Upper lobe of left lung (tissue), 6 donors: ENCODE measurements around the gene SAA1. TPM values are rescaled to one million over a fixed set of nuclear protein-coding genes. Genes with fewer than 3 reads are reported as not detected.

ENCODE experiments used
- ATAC-seq, 2 donors: fragments of 200-7000 bp; cut with Tn5 transposase; one replicate each; pipeline ENCODE4 v1.9.1; 2022; ENCODE audit warnings: mild to moderate bottlenecking in 2 of 2, moderate library complexity in 2 of 2; ENCODE audit not compliant: low FRiP score in 2 of 2
- DNase-seq, 2 donors: peaks; one replicate each; pipeline ENCODE4 v3.0.0-alpha.2; 2019 to 2020
- H3K27ac ChIP-seq, 4 donors: fragments of 200-600 bp; sonication (generic); one replicate each; pipeline ENCODE4 v1.5.1; 2016 to 2019
- H3K27me3 ChIP-seq, 4 donors: fragments of 200-600 bp; sonication (generic); one replicate each; pipeline ENCODE4 v1.5.1; 2017 to 2019
- H3K36me3 ChIP-seq, 4 donors: fragments of 200-600 bp; sonication (generic); one replicate each; pipeline ENCODE4 v1.5.1; 2016 to 2019
- H3K4me1 ChIP-seq, 4 donors: fragments of 200-600 bp; sonication (generic); one replicate each; pipeline ENCODE4 v1.5.1; 2018 to 2019
- H3K4me3 ChIP-seq, 4 donors: fragments of 200-600 bp; sonication (generic); one replicate each; pipeline ENCODE4 v1.5.1; 2017 to 2019; ENCODE audit warnings: mild to moderate bottlenecking in 2 of 4, moderate library complexity in 1 of 4
- H3K9me3 ChIP-seq, 4 donors: fragments of 200-600 bp; sonication (generic); one replicate each; pipeline ENCODE4 v1.5.1; 2018 to 2019
- EP300 ChIP-seq, 4 donors: sonication (generic); formaldehyde crosslinking; IDR thresholded peaks; one replicate each; pipeline ENCODE4 v1.5.1; 2017; ENCODE audit warnings: antibody characterized with exemption in 4 of 4, control low read depth in 2 of 4
- POLR2A ChIP-seq, 4 donors: fragments of 450-650 bp; IDR thresholded peaks; one replicate each; pipeline ENCODE4 v1.5.1; 2016 to 2017; ENCODE audit warnings: antibody characterized with exemption in 4 of 4, mild to moderate bottlenecking in 2 of 4
- POLR2AphosphoS5 ChIP-seq, 2 donors: sonication (generic); formaldehyde crosslinking; IDR thresholded peaks; one replicate each; pipeline ENCODE4 v1.5.1; 2017; ENCODE audit warnings: antibody characterized with exemption in 2 of 2
- WGBS, 2 donors: methylation state at CpG; one replicate each; pipeline ENCODE4 v1.1.5; 2017 to 2018; 5-methylcytosine and 5-hydroxymethylcytosine counted together
- small RNA-seq, 4 donors: library from RNA; depleted of rRNA; stranded (forward); fragments of <200 nt; gene quantifications; one replicate each; pipeline ENCODE3, GENCODE V24; 2016
- total RNA-seq, 6 donors: library from RNA; depleted of rRNA in 4 of 6; stranded (reverse); fragments of >200 nt in 4 of 6; gene quantifications; one replicate each; pipeline versions ENCODE4 v1.1.0 to v1.2.1, GENCODE V29; 2016 to 2021
- TF ChIP-seq, protein P1 (sequence below), 6 experiments: fragments of 450-650 bp in 4 of 6; fragments of 200-600 bp in 2 of 6; sonication (generic) in 2 of 6; IDR thresholded peaks; one replicate each; pipeline ENCODE4 v1.5.1; 2016 to 2019; ENCODE audit warnings: antibody characterized with exemption in 6 of 6
- donor health status: DM: no; HTN: no; CAD: no; lungs with moderate emphysema.
- donor health status: DM: no; HTN: yes; CAD: no; lungs with severe emphysema.

Gene SAA1
- total RNA-seq, 6 donors from 2014 or later = 9.0 to 92.5 (median 16.2) TPM

DNA sequence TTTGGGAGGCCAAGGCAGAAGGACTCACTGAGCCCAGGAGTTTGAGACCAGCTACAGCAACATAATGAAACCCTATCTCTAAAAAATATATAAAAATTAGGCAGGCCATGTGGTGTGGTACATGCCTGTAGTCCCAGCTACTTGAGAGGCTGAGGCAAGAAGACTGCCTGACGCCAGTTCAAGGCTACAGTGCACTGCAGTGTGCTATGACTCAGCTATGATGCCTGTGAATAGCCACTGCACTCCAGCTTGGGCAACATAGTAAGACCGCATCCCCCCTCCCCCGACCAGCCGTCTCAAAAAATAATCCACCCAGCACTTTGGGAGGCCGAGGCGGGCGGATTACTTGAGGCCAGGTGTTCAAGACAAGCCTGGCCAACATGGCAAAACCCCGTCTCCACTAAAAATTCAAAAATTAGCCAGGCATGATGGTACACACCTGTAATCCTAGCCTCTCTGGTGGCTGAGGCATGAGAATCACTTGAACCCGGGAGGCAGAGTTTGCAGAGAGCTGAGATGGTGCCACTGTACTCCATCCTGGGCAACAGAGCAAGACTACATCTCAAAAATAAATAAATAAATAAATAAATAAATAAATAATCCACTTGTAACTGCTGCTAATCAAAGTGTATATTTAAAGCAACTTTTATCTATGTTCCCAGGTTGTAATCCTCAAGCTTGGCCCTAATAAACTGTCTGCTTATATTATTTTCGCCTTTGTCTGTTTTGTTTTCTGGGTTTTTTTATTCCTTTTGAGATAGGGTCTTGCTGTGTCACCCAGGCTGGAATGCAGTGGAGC lies 48.1 kb downstream of the SAA1 start:
- peak in 1 of 2 donors; percentile 22 for DNase-seq
- peaks cover 5 to 36% (median 16%) of the 10 kb centered on the region in 4 donors for H3K4me1 ChIP-seq
- H3K4me3 ChIP-seq = no peak overlapping the region
- peak in 1 of 2 donors; percentile 20 for ATAC-seq
- peaks cover 0 to 33% (median 14%) of the 10 kb centered on the region in 4 donors for H3K36me3 ChIP-seq
- H3K27me3 ChIP-seq = no peaks in the 10 kb centered on the region
- TF ChIP-seq, protein P1, sequence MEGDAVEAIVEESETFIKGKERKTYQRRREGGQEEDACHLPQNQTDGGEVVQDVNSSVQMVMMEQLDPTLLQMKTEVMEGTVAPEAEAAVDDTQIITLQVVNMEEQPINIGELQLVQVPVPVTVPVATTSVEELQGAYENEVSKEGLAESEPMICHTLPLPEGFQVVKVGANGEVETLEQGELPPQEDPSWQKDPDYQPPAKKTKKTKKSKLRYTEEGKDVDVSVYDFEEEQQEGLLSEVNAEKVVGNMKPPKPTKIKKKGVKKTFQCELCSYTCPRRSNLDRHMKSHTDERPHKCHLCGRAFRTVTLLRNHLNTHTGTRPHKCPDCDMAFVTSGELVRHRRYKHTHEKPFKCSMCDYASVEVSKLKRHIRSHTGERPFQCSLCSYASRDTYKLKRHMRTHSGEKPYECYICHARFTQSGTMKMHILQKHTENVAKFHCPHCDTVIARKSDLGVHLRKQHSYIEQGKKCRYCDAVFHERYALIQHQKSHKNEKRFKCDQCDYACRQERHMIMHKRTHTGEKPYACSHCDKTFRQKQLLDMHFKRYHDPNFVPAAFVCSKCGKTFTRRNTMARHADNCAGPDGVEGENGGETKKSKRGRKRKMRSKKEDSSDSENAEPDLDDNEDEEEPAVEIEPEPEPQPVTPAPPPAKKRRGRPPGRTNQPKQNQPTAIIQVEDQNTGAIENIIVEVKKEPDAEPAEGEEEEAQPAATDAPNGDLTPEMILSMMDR (IDR thresholded peaks at IDR 0.05) = no peak
- TF ChIP-seq POLR2A (IDR thresholded peaks at IDR 0.05) (no peak), POLR2AphosphoS5 (IDR thresholded peaks at IDR 0.05) (no peak), EP300 (IDR thresholded peaks at IDR 0.05) (no peak)
- peak overlapping the region in 3 of 4 donors; percentile 48 to 73 (median 66) for H3K27ac ChIP-seq
- H3K9me3 ChIP-seq = no peaks in the 10 kb centered on the region
- 83 to 91% methylated on average over 10 of the region's 10 CpGs for WGBS, 2 donors

DNA sequence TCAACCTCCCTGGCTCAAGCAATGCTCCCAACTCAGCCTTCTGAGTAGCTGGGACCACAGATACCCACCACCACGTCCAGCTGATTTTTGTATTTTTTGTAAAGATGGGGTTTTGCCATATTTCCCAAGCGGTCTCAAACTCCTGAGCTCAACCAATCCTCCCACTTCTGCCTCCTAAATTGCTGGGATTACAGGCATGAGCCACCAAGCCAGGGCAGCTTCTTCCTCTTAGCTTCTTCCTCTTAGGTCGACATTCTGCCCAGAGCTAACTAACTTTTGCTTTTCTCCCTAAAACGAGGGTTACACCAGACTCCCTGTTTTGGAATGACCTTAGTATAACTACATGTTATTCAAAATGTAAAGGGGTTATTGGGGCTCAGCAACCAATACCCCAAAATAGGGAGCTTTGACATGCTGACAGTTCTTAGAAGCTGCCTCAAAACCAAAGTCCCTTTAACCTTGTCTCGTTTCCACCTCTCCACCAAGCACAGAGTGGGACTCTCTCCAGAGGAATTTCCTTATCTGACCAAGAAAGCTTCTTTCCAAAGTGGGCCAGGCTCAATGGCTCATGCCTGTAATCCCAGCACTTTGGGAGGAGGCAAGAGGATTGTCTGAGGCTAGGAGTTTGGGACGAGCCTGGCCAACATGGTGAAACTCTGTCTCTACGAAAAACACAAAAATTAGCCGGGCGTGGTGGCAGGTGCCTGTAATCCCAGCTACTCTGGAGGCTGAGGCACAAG lies 48.9 kb downstream of the SAA1 start:
- peak in 1 of 2 donors; percentile 25 for ATAC-seq
- H3K36me3 ChIP-seq = peaks cover 0 to 26% (median 6%) of the 10 kb centered on the region in 4 donors
- peaks cover 12 to 39% (median 21%) of the 10 kb centered on the region in 4 donors for H3K4me1 ChIP-seq
- H3K9me3 ChIP-seq = no peaks in the 10 kb centered on the region
- 81 to 83% methylated on average over 9 of the region's 9 CpGs for WGBS, 2 donors
- peak overlapping the region in 3 of 4 donors; percentile 13 to 73 (median 40) for H3K27ac ChIP-seq
- no peak overlapping the region for H3K4me3 ChIP-seq
- H3K27me3 ChIP-seq = no peaks in the 10 kb centered on the region
- TF ChIP-seq POLR2A (IDR thresholded peaks at IDR 0.05) = no peak
- no peak for TF ChIP-seq POLR2AphosphoS5 (IDR thresholded peaks at IDR 0.05)
- no peak for TF ChIP-seq EP300 (IDR thresholded peaks at IDR 0.05)
- TF ChIP-seq, protein P1 (IDR thresholded peaks at IDR 0.05) = no peak
- DNase-seq = no peak

DNA sequence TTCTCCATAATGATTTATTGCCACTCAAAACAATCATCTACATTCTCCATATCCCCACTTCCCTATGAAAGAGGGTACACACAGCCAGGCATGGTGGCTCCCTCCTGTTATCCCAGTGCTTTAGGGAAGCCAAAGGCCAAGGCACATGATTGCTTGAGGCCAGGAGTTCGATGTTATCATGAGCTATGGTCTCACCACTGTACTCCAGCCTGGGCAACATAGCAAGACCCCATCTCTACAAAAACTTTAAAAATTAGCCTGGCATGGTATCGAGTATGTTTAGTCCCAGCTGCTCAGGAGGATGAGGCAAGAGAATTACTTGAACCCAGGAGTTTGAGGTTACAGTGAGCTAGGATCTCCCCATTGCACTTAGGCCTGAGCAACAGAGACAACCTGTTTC lies 49.8 kb downstream of the SAA1 start:
- Histone ChIP-seq H3K36me3 (peaks cover 0 to 16% (median 1%) of the 10 kb centered on the region in 4 donors), H3K27me3 (no peaks in the 10 kb centered on the region), H3K4me3 (no peak overlapping the region), H3K4me1 (peaks cover 21 to 47% (median 30%) of the 10 kb centered on the region in 4 donors), H3K27ac (no peak overlapping the region), H3K9me3 (no peaks in the 10 kb centered on the region)
- DNase-seq (no peak), ATAC-seq (no peak)
- 96 to 98% methylated on average over 2 of the region's 2 CpGs for WGBS, 2 donors
- TF ChIP-seq POLR2AphosphoS5 (IDR thresholded peaks at IDR 0.05) (no peak), EP300 (IDR thresholded peaks at IDR 0.05) (no peak), POLR2A (IDR thresholded peaks at IDR 0.05) (no peak)
- TF ChIP-seq, protein P1 (IDR thresholded peaks at IDR 0.05) = no peak

DNA sequence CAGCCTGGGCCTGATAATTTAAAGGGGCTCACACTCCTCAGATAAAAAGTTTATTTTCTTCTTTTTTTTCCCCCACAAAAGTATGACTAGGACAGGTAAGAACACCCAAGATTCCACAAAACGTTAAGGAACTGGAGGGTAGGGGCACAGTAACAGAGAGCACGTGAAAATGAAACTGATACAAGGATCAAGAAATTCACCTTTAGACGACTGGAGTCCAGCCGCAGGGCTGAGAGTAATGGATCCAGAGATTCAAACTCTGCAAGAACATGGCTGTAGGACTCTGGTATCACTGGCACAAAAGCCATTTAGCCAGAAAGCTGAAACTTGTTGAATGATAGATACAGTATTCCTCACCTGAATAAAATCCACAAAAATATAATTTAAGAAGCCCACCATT lies 51.5 kb downstream of the SAA1 start:
- H3K9me3 ChIP-seq = no peaks in the 10 kb centered on the region
- peaks cover 0 to 8% (median 1%) of the 10 kb centered on the region in 4 donors for H3K36me3 ChIP-seq
- WGBS, 2 donors = 92 to 93% methylated on average over 4 of the region's 4 CpGs
- H3K4me3 ChIP-seq = no peak overlapping the region
- ATAC-seq (no peak), DNase-seq (no peak)
- H3K27me3 ChIP-seq = no peaks in the 10 kb centered on the region
- H3K4me1 ChIP-seq = peaks cover 25 to 42% (median 32%) of the 10 kb centered on the region in 4 donors
- H3K27ac ChIP-seq = no peak overlapping the region
- TF ChIP-seq POLR2AphosphoS5 (IDR thresholded peaks at IDR 0.05) = no peak

Small RNA genes lying within 50 kb of the gene (small RNA-seq; reads per million reads assigned to genes)
- gene RNA5SP333 = 0 reads per million in 4 donors
- 0 reads per million in 4 donors for gene RNA5SP334

Other genes starting within 250 kb of the SAA1 start
- gene TPH1, start 220.0 kb upstream of the SAA1 start, total RNA-seq = under 1 TPM in 5 of 6 donors, not detected in 1; 0.13 to 0.79 (median 0.40) TPM
- gene SAAL1, start 160.2 kb upstream of the SAA1 start, total RNA-seq = 10 to 100 TPM in 3 of 6 donors, 1 to 10 TPM in 3; 5.9 to 19.6 (median 10.6) TPM
- gene MRGPRX3, start 133.7 kb upstream of the SAA1 start, total RNA-seq = not detected
- gene MRGPRX4, start 93.4 kb upstream of the SAA1 start, total RNA-seq = not detected
- under 1 TPM in 1 of 6 donors, not detected in 5; 0.72 TPM for gene SAA4, start 29.5 kb upstream of the SAA1 start, total RNA-seq
- 10 to 100 TPM in 3 of 6 donors, 1 to 10 TPM in 2, not detected in 1; 2.0 to 50.3 (median 11.7) TPM for gene SAA2, start 17.6 kb upstream of the SAA1 start, total RNA-seq
- 10 to 100 TPM; 18.6 to 40.9 (median 31.1) TPM for gene HPS5, start 55.9 kb downstream of the SAA1 start, total RNA-seq
- gene GTF2H1, start 56.3 kb downstream of the SAA1 start, total RNA-seq = 10 to 100 TPM; 22.8 to 52.7 (median 39.3) TPM
- 100 to 1,000 TPM; 101 to 417 (median 275) TPM for gene LDHA, start 128.3 kb downstream of the SAA1 start, total RNA-seq
- gene LDHC, start 146.1 kb downstream of the SAA1 start, total RNA-seq = not detected
- not detected for gene LDHAL6A, start 189.6 kb downstream of the SAA1 start, total RNA-seq